K562 (cell line): ENCODE results near the gene DKKL1. TPM values are rescaled to one million over a fixed set of nuclear protein-coding genes. Genes with fewer than 3 reads are reported as not detected.
A peak's percentile ranks its signal among the peaks of the same experiment; 100 is the strongest.

ENCODE experiments used
- ARID1B ChIP-seq: fragments of 450-650 bp; IDR thresholded peaks from 2 replicates; pipeline ENCODE4 v1.6.1; 2016; ENCODE audit warnings: antibody characterized with exemption, mild to moderate bottlenecking, inconsistent platforms
- FOXM1 ChIP-seq, 2 experiments: fragments of 450-650 bp in 1 of 2; sonication (generic) in 1 of 2; formaldehyde crosslinking in 1 of 2; IDR thresholded peaks; 2 replicates each; pipeline versions ENCODE4 v1.6.1 to v1.9.0; 2017 to 2022; ENCODE audit warnings: low read depth in 2 of 2, mild to moderate bottlenecking in 2 of 2, missing genetic modification reagents in 1 of 2, moderate library complexity in 1 of 2
- HDGF ChIP-seq: fragments of 450-650 bp; IDR thresholded peaks from 2 replicates; pipeline ENCODE4 v1.6.1; 2016
- HNRNPK ChIP-seq: fragments of 200-400 bp; formaldehyde crosslinking; IDR thresholded peaks from one replicate; pipeline ENCODE4 v1.6.1; 2018; ENCODE audit warnings: mild to moderate bottlenecking, low read depth, low read length; ENCODE audit not compliant: poor library complexity, severe bottlenecking
- ID3 ChIP-seq, 2 experiments: fragments of 250-450 bp in 1 of 2; fragments of 450-650 bp in 1 of 2; sonication (Bioruptor Pico) in 1 of 2; IDR thresholded peaks; 2 replicates each; pipeline versions ENCODE4 v1.6.1 to v1.8.0; 2016 to 2021; ENCODE audit warnings: mild to moderate bottlenecking in 2 of 2, moderate library complexity in 2 of 2, missing compliant biosample characterization in 1 of 2, missing genetic modification characterization in 1 of 2
- KDM4B ChIP-seq, 2 experiments: fragments of 450-650 bp in 1 of 2; sonication (generic) in 1 of 2; IDR thresholded peaks; 2 replicates each; pipeline ENCODE4 v1.6.1; 2016 to 2017; ENCODE audit warnings: borderline replicate concordance in 2 of 2, antibody characterized with exemption in 1 of 2, low read depth in 1 of 2, mild to moderate bottlenecking in 1 of 2
- RFX1 ChIP-seq: fragments of 450-650 bp; IDR thresholded peaks from 2 replicates; pipeline ENCODE4 v1.6.1; 2016; ENCODE audit warnings: mild to moderate bottlenecking, moderate library complexity
- TCFL5 ChIP-seq: fragments of 250-450 bp; sonication (Bioruptor Pico); conservative IDR thresholded peaks from 2 replicates; pipeline ENCODE4 v1.6.1; 2021; ENCODE audit warnings: mild to moderate bottlenecking, moderate library complexity, matching md5 sums
- ZBTB11 ChIP-seq, 3 experiments: fragments of 200-800 bp in 1 of 3; fragments of 250-450 bp in 1 of 3; fragments of 450-650 bp in 1 of 3; sonication (Bioruptor Pico) in 1 of 3; sonication (Bioruptor generic) in 1 of 3; formaldehyde crosslinking in 1 of 3; IDR thresholded peaks; 2 replicates each; pipeline versions ENCODE4 v1.6.1 to v1.8.0; 2016 to 2022; ENCODE audit warnings: mild to moderate bottlenecking in 2 of 3, missing genetic modification characterization in 2 of 3, missing compliant biosample characterization in 1 of 3, moderate library complexity in 1 of 3
- ZBTB49 ChIP-seq: sonication (generic); formaldehyde crosslinking; IDR thresholded peaks from 2 replicates; pipeline ENCODE4 v1.8.0; 2022; ENCODE audit warnings: missing genetic modification reagents, mild to moderate bottlenecking, borderline replicate concordance
- ZNF239 ChIP-seq: fragments of 250-450 bp; sonication (Bioruptor Pico); IDR thresholded peaks from 2 replicates; pipeline ENCODE4 v1.4.0; 2020; ENCODE audit warnings: mild to moderate bottlenecking
- ZNF609 ChIP-seq: sonication (generic); formaldehyde crosslinking; IDR thresholded peaks from 2 replicates; pipeline ENCODE4 v1.8.1; 2023; ENCODE audit warnings: missing genetic modification reagents, mild to moderate bottlenecking, borderline replicate concordance
- ZNF766 ChIP-seq: fragments of 200-800 bp; sonication (Bioruptor generic); conservative IDR thresholded peaks from 2 replicates; pipeline ENCODE4 v1.6.1; 2016; ENCODE audit warnings: missing genetic modification characterization, missing compliant biosample characterization
- ZNF785 ChIP-seq: fragments of 250-450 bp; sonication (Bioruptor Pico); IDR thresholded peaks from 2 replicates; pipeline ENCODE4 v1.4.0; 2020; ENCODE audit warnings: mild to moderate bottlenecking
- polyA plus RNA-seq, 8 experiments: library from polyadenylated mRNA; depleted of rRNA in 4 of 8; stranded (reverse) in 5 of 8; unstranded in 3 of 8; fragments of >200 nt; fragmentation: Nextera tagmentation in 2 of 8; fragmentation: Illumina TruSeq in 1 of 8; extraction: Ambion mirVana in 2 of 8; extraction: Trizol in 1 of 8; gene quantifications; 2 replicates each; pipeline versions ENCODE4 v1.2.1 to v1.2.3, GENCODE V29; 2011 to 2014; ENCODE audit warnings: inconsistent platforms in 1 of 8, missing spikeins in 1 of 8
- total RNA-seq, 7 experiments: library from RNA; depleted of rRNA in 6 of 7; stranded (reverse); fragments of >200 nt in 6 of 7; fragmentation: Illumina TruSeq in 2 of 7; extraction: Trizol in 2 of 7; gene quantifications; 2 replicates each; pipeline versions ENCODE4 v1.2.1 to v1.2.3, GENCODE V29; 2011 to 2021; ENCODE audit warnings: low replicate concordance in 1 of 7

DKKL1 gene
- total and polyA plus RNA-seq, 9 of the 15 experiments (the other 6 are each of a cell fraction or from before 2014, with no cell fraction given): 0.15 to 1.7 (median 0.52) TPM

GRCh38 chr19:49422407-49423070 is 58.9 kb downstream of the DKKL1 start (continued):
- no peak for TF ChIP-seq ZBTB49 (CRISPR knock-in tag)
- TF ChIP-seq HNRNPK: peak; percentile 47
- no peak for TF ChIP-seq ZNF239 (CRISPR knock-in tag)
- TF ChIP-seq ARID1B: 0 out of 2 replicates have a peak, but pooled peaks have one; percentile 27
- no peak for TF ChIP-seq RFX1
- no peak for TF ChIP-seq ZNF785 (CRISPR knock-in tag)
- no peak for TF ChIP-seq ZNF609 (CRISPR knock-in tag)
- TF ChIP-seq KDM4B (IDR thresholded peaks at IDR 0.05; ENCODE audit: borderline replicate concordance in 2 of 2, low read depth in 1 of 2): no peak; a peak in 1 of 4 replicates
- no peak for TF ChIP-seq ID3 (CRISPR knock-in tag; IDR thresholded peaks at IDR 0.05)
- TF ChIP-seq ID3 (tag; IDR thresholded peaks at IDR 0.05): peak; percentile 83; the same call in 1 of the 2 replicates
- TF ChIP-seq HDGF: peak; percentile 65; the same call in 1 of the 2 replicates
- peak in 1 of 3 experiments; percentile 66; a peak in 2 of 6 replicates for TF ChIP-seq ZBTB11 (CRISPR knock-in tag; IDR thresholded peaks at IDR 0.05)
- no peak for TF ChIP-seq TCFL5 (CRISPR knock-in tag)
- TF ChIP-seq FOXM1 (IDR thresholded peaks at IDR 0.05; ENCODE audit: low read depth): no peak
- 0 out of 2 replicates have a peak, but pooled peaks have one; percentile 25 for TF ChIP-seq FOXM1 (CRISPR knock-in tag; IDR thresholded peaks at IDR 0.05; ENCODE audit: low read depth)
- no peak for TF ChIP-seq ZNF766 (CRISPR knock-in tag)
